ENCODE measurements around the gene RIPK1.
"Not testable (repeated sequence)": the region's sequence is repeated elsewhere in the genome, so short reads cannot be mapped to it uniquely, and the experiment has no call there.

- TF ChIP-seq, protein P1, sequence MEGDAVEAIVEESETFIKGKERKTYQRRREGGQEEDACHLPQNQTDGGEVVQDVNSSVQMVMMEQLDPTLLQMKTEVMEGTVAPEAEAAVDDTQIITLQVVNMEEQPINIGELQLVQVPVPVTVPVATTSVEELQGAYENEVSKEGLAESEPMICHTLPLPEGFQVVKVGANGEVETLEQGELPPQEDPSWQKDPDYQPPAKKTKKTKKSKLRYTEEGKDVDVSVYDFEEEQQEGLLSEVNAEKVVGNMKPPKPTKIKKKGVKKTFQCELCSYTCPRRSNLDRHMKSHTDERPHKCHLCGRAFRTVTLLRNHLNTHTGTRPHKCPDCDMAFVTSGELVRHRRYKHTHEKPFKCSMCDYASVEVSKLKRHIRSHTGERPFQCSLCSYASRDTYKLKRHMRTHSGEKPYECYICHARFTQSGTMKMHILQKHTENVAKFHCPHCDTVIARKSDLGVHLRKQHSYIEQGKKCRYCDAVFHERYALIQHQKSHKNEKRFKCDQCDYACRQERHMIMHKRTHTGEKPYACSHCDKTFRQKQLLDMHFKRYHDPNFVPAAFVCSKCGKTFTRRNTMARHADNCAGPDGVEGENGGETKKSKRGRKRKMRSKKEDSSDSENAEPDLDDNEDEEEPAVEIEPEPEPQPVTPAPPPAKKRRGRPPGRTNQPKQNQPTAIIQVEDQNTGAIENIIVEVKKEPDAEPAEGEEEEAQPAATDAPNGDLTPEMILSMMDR (IDR thresholded peaks at IDR 0.05), result not testable (repeated sequence)
- TF ChIP-seq POLR2A (IDR thresholded peaks at IDR 0.05), result not testable (repeated sequence)
Measured at GRCh38 chr6:3054229-3055157, 13.8 kb upstream of the RIPK1 start.

All from thyroid gland (tissue), 4 donors.